Measurements from ENCODE around the gene DHX16.
A peak's percentile ranks its signal among the peaks of the same experiment; 100 is the strongest.

Gene DHX16

GRCh38 chr6:30625511-30625910 is 47.3 kb downstream of the DHX16 start:
- no CpG with 5 or more reads among the region's 8 CpGs for WGBS (ENCODE audit: extremely low coverage, insufficient coverage, insufficient read length)
- H4K12ac ChIP-seq (ENCODE audit: low read depth, low read length), result no peak overlapping the region

DNA sequence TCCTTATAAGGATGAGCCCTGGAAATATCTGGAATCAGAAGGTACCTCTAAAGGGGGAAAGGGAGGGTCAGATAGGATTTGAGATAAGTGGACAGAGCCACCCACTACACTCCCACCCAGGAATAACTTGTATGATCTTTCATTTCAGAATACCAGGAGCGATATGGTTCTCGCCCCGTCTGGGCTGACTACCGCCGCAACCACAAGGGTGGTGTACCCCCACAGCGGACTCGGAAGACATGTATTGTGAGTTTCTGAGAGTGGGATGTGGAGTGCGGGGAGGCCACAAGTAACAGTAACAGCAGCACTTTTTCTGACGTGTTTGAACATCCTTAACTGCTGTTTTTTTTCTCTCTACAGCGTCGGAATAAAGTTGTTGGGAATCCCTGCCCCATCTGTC is 53.2 kb downstream of the DHX16 start:
- Histone ChIP-seq H4K91ac (ENCODE audit: low read depth, low read length) (no peak overlapping the region), H4K12ac (ENCODE audit: low read depth, low read length) (no peak overlapping the region), H3K27ac (ENCODE audit: low read depth, low read length) (no peak overlapping the region), H3K4me1 (ENCODE audit: control insufficient read depth in 1 of 2, insufficient read depth in 2 of 2, low read length in 2 of 2) (peaks cover 3 to 4% of the 10 kb centered on the region in 2 experiments), H2BK5ac (ENCODE audit: low read depth, low read length, poor library complexity) (no peak overlapping the region), H2BK120ac (ENCODE audit: insufficient read depth, low read length, poor library complexity) (no peak overlapping the region), H3K4me3 (ENCODE audit: low read depth, low read length) (no peak overlapping the region), H3K23ac (ENCODE audit: low read length) (no peak overlapping the region), H3K4ac (ENCODE audit: low read depth, low read length) (no peak overlapping the region), H3K27me3 (ENCODE audit: insufficient read depth, low read length) (no peaks in the 10 kb centered on the region), H3K18ac (ENCODE audit: low read length) (no peak overlapping the region), H3K9me3 (ENCODE audit: insufficient read depth, low read depth, low read length) (no peaks in the 10 kb centered on the region), H2AK5ac (ENCODE audit: low read length) (no peak overlapping the region), H3K79me2 (ENCODE audit: control insufficient read depth, insufficient read depth, low read length, poor library complexity) (peaks cover 15% of the 10 kb centered on the region), H3K79me1 (ENCODE audit: low read length) (peaks cover 16% of the 10 kb centered on the region), H4K8ac (ENCODE audit: low read depth, low read length) (no peak overlapping the region), H3K4me2 (ENCODE audit: low read length) (no peak overlapping the region), H3K9ac (ENCODE audit: low read length) (no peak overlapping the region), H2AFZ (ENCODE audit: insufficient read depth, low read length, poor library complexity) (no peak overlapping the region), H2BK12ac (ENCODE audit: low read length) (no peak overlapping the region), H3K14ac (ENCODE audit: low read length) (no peak overlapping the region), H3K36me3 (ENCODE audit: control insufficient read depth in 1 of 2, insufficient read depth in 2 of 2, low read length in 2 of 2) (peaks cover 23 to 25% of the 10 kb centered on the region in 2 experiments)
- no peak for DNase-seq
- WGBS (ENCODE audit: extremely low coverage, insufficient coverage, insufficient read length), result no CpG with 5 or more reads among the region's 11 CpGs

More at GRCh38 chr6:30625511-30625910, 47.3 kb downstream of the DHX16 start:
- Histone ChIP-seq H3K4me3 (ENCODE audit: low read depth, low read length) (no peak overlapping the region), H2BK5ac (ENCODE audit: low read depth, low read length, poor library complexity) (no peak overlapping the region), H3K36me3 (ENCODE audit: control insufficient read depth in 1 of 2, insufficient read depth in 2 of 2, low read length in 2 of 2) (peaks cover 42 to 48% of the 10 kb centered on the region in 2 experiments), H3K79me1 (ENCODE audit: low read length) (peaks cover 6% of the 10 kb centered on the region), H3K14ac (ENCODE audit: low read length) (no peak overlapping the region), H2AK5ac (ENCODE audit: low read length) (no peak overlapping the region), H3K4ac (ENCODE audit: low read depth, low read length) (no peak overlapping the region), H3K18ac (ENCODE audit: low read length) (no peak overlapping the region), H4K8ac (ENCODE audit: low read depth, low read length) (no peak overlapping the region), H3K27ac (ENCODE audit: low read depth, low read length) (no peak overlapping the region), H3K79me2 (ENCODE audit: control insufficient read depth, insufficient read depth, low read length, poor library complexity) (peaks cover 5% of the 10 kb centered on the region), H3K4me1 (ENCODE audit: control insufficient read depth in 1 of 2, insufficient read depth in 2 of 2, low read length in 2 of 2) (peaks cover 6 to 11% of the 10 kb centered on the region in 2 experiments), H2BK120ac (ENCODE audit: insufficient read depth, low read length, poor library complexity) (no peak overlapping the region), H4K91ac (ENCODE audit: low read depth, low read length) (no peak overlapping the region), H3K4me2 (ENCODE audit: low read length) (no peak overlapping the region), H3K9ac (ENCODE audit: low read length) (no peak overlapping the region), H3K23ac (ENCODE audit: low read length) (no peak overlapping the region), H2AFZ (ENCODE audit: insufficient read depth, low read length, poor library complexity) (no peak overlapping the region), H2BK12ac (ENCODE audit: low read length) (no peak overlapping the region), H3K27me3 (ENCODE audit: insufficient read depth, low read length) (no peaks in the 10 kb centered on the region), H3K9me3 (ENCODE audit: insufficient read depth, low read depth, low read length) (no peaks in the 10 kb centered on the region)
- DNase-seq, result no peak

- H3K36me3 ChIP-seq (ENCODE audit: control insufficient read depth in 1 of 2, insufficient read depth in 2 of 2, low read length in 2 of 2), result peaks cover 19 to 24% of the 10 kb centered on the region in 2 experiments
- peaks cover 15% of the 10 kb centered on the region for H3K79me2 ChIP-seq (ENCODE audit: control insufficient read depth, insufficient read depth, low read length, poor library complexity)
- peaks cover 16% of the 10 kb centered on the region for H3K79me1 ChIP-seq (ENCODE audit: low read length)
- peak overlapping the region; percentile 61 for H3K9ac ChIP-seq (ENCODE audit: low read length)
- DNase-seq, result peak in 1 of 2 donors; percentile 21
- H3K27me3 ChIP-seq (ENCODE audit: insufficient read depth, low read length), result no peaks in the 10 kb centered on the region
- peak overlapping the region; percentile 81 for H3K4me2 ChIP-seq (ENCODE audit: low read length)
- peaks cover 3 to 6% of the 10 kb centered on the region in 2 experiments for H3K4me1 ChIP-seq (ENCODE audit: control insufficient read depth in 1 of 2, insufficient read depth in 2 of 2, low read length in 2 of 2)
- no peak overlapping the region for H2BK12ac ChIP-seq (ENCODE audit: low read length)
- H4K8ac ChIP-seq (ENCODE audit: low read depth, low read length), result peak overlapping the region; percentile 65
- H4K91ac ChIP-seq (ENCODE audit: low read depth, low read length), result peak overlapping the region; percentile 76
- H3K27ac ChIP-seq (ENCODE audit: low read depth, low read length), result no peak overlapping the region
- peak overlapping the region; percentile 84 for H3K4ac ChIP-seq (ENCODE audit: low read depth, low read length)
- H3K18ac ChIP-seq (ENCODE audit: low read length), result no peak overlapping the region
- no peaks in the 10 kb centered on the region for H3K9me3 ChIP-seq (ENCODE audit: insufficient read depth, low read depth, low read length)
- peak overlapping the region; percentile 87 for H3K14ac ChIP-seq (ENCODE audit: low read length)
- H2BK5ac ChIP-seq (ENCODE audit: low read depth, low read length, poor library complexity), result no peak overlapping the region
- no CpG with 5 or more reads among the region's 8 CpGs for WGBS (ENCODE audit: extremely low coverage, insufficient coverage, insufficient read length)
- no peak overlapping the region for H2AFZ ChIP-seq (ENCODE audit: insufficient read depth, low read length, poor library complexity)
- peak overlapping the region; percentile 90 for H2AK5ac ChIP-seq (ENCODE audit: low read length)
- peak overlapping the region; percentile 87 for H4K12ac ChIP-seq (ENCODE audit: low read depth, low read length)
- H3K23ac ChIP-seq (ENCODE audit: low read length), result no peak overlapping the region
- no peak overlapping the region for H3K4me3 ChIP-seq (ENCODE audit: low read depth, low read length)
- peak overlapping the region; percentile 41 for H2BK120ac ChIP-seq (ENCODE audit: insufficient read depth, low read length, poor library complexity)
These were observed 54.5 kb downstream of the DHX16 start for GRCh38 chr6:30618270-30618797.

GRCh38 chr6:30617565-30618269 is 55.1 kb downstream of the DHX16 start, which contains the start of gene MRPS18B:
MRPS18B (plus strand) TSS chr6:30617840; CDS start chr6:30617866, 26 bp downstream.
- peaks cover 15% of the 10 kb centered on the region for H3K79me2 ChIP-seq (ENCODE audit: control insufficient read depth, insufficient read depth, low read length, poor library complexity)
- H4K91ac ChIP-seq (ENCODE audit: low read depth, low read length), result peak within 1 kb of the TSS; percentile 89
- peak within 1 kb of the TSS; percentile 46 for H2AFZ ChIP-seq (ENCODE audit: insufficient read depth, low read length, poor library complexity)
- peak within 1 kb of the TSS; percentile 90 for H2AK5ac ChIP-seq (ENCODE audit: low read length)
- peak within 1 kb of the TSS; percentile 81 for H2BK5ac ChIP-seq (ENCODE audit: low read depth, low read length, poor library complexity)
- peak within 1 kb of the TSS; percentile 94 for H4K8ac ChIP-seq (ENCODE audit: low read depth, low read length)
- no CpG with 5 or more reads among the region's 34 CpGs for WGBS (ENCODE audit: extremely low coverage, insufficient coverage, insufficient read length)
- peak within 1 kb of the TSS; percentile 57 for H2BK120ac ChIP-seq (ENCODE audit: insufficient read depth, low read length, poor library complexity)
- H3K23ac ChIP-seq (ENCODE audit: low read length), result no peak within 1 kb of the TSS
- peak within 1 kb of the TSS; percentile 85 for H3K4me3 ChIP-seq (ENCODE audit: low read depth, low read length)
- H3K79me1 ChIP-seq (ENCODE audit: low read length), result peaks cover 16% of the 10 kb centered on the region
- DNase-seq, result peak; percentile 98 to 99
- no peaks in the 10 kb centered on the region for H3K27me3 ChIP-seq (ENCODE audit: insufficient read depth, low read length)
- H3K9me3 ChIP-seq (ENCODE audit: insufficient read depth, low read depth, low read length), result no peaks in the 10 kb centered on the region
- peak within 1 kb of the TSS; percentile 97 for H3K4ac ChIP-seq (ENCODE audit: low read depth, low read length)
- H3K9ac ChIP-seq (ENCODE audit: low read length), result peak within 1 kb of the TSS; percentile 98
- H4K12ac ChIP-seq (ENCODE audit: low read depth, low read length), result peak within 1 kb of the TSS; percentile 89
- peak within 1 kb of the TSS; percentile 69 for H3K18ac ChIP-seq (ENCODE audit: low read length)
- peak within 1 kb of the TSS; percentile 81 for H3K4me2 ChIP-seq (ENCODE audit: low read length)
- peaks cover 3 to 6% of the 10 kb centered on the region in 2 experiments for H3K4me1 ChIP-seq (ENCODE audit: control insufficient read depth in 1 of 2, insufficient read depth in 2 of 2, low read length in 2 of 2)
- peak within 1 kb of the TSS; percentile 88 for H3K14ac ChIP-seq (ENCODE audit: low read length)
- peak within 1 kb of the TSS; percentile 90 for H3K27ac ChIP-seq (ENCODE audit: low read depth, low read length)
- no peak within 1 kb of the TSS for H2BK12ac ChIP-seq (ENCODE audit: low read length)
- H3K36me3 ChIP-seq (ENCODE audit: control insufficient read depth in 1 of 2, insufficient read depth in 2 of 2, low read length in 2 of 2), result peaks cover 16 to 20% of the 10 kb centered on the region in 2 experiments

Measured in trophoblast cell (in vitro differentiated cells and primary cell).